ENCODE measurements around the gene NBEA. TPM values are rescaled to one million over a fixed set of nuclear protein-coding genes. Genes with fewer than 3 reads are reported as not detected.

The NBEA gene
- total RNA-seq, 3 donors from 2014 or later: 0.19 to 0.58 (median 0.43) TPM

DNA sequence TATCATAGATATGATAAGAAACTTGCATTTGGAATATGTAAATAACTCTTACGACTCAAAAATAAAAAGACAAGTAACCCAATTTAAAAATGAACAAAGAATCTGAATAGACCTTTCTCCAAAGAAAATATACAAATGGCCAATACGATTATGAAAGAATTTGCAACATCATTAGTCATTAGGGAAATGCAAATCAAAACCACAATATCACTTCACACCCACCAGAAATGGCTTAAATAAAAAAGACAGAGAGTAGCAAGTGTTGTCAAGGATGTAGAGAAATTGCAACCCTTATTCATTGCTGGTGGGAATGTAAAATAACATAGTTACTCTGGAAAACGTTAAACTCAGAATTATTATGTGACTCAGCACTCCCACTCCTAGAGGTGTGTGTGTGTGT, 761.0 kb downstream of the NBEA start:
- Mint-ChIP-seq H3K27me3 (ENCODE audit: low read depth) (no peaks in the 10 kb centered on the region), H3K36me3 (ENCODE audit: insufficient read depth) (no peaks in the 10 kb centered on the region), H3K4me3 (no peak overlapping the region), H3K9me3 (peaks cover 7% of the 10 kb centered on the region), H3K4me1 (ENCODE audit: low read depth) (no peaks in the 10 kb centered on the region)
- no peak for DNase-seq
- ATAC-seq: no peak

DNA sequence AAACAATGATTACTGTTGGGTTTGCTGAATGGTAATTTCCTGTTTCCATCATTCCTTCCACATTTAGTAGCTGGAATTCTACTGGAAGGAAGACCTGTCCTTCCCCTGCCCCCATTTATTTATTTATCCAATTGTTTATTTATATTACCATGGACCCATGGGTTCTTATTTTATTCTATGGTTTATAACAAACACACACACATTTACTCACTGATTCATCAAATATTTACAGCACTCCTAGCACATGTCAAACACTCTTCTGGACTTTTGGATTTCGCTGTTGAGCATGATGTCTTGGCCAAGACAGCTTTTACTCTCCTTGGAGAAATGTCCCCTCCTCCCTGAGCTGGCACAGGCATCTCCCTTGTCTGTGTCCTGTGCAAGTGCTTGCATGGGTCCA, 762.3 kb downstream of the NBEA start:
- H3K9me3 Mint-ChIP-seq: peaks cover 7% of the 10 kb centered on the region
- no peaks in the 10 kb centered on the region for H3K4me1 Mint-ChIP-seq (ENCODE audit: low read depth)
- H3K36me3 Mint-ChIP-seq (ENCODE audit: insufficient read depth): no peaks in the 10 kb centered on the region
- DNase-seq (no peak), ATAC-seq (no peak)
- H3K27me3 Mint-ChIP-seq (ENCODE audit: low read depth): no peaks in the 10 kb centered on the region
- no peak overlapping the region for H3K4me3 Mint-ChIP-seq

DNA sequence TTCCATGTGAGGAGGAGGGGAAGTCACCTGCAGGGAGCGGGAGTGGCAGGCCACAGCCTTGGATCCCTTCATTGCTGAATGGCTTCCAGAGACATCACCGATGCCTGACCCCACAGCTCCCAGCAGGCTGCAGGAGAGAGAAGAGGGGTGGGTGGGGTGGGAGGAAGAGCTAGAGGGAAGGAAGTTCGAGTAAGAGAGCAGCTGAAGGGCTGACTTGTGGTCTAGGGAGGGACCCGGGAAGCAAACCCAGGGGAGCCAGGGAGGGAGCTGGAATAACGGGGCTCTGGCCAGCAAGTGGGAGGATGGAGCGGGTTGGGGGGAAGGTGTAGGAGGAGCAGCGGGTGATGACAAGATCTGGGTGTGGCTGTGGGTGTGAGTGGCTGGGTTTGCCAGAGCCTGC, 764.2 kb downstream of the NBEA start:
- no peaks in the 10 kb centered on the region for H3K36me3 Mint-ChIP-seq (ENCODE audit: insufficient read depth)
- no peak for ATAC-seq

DNA sequence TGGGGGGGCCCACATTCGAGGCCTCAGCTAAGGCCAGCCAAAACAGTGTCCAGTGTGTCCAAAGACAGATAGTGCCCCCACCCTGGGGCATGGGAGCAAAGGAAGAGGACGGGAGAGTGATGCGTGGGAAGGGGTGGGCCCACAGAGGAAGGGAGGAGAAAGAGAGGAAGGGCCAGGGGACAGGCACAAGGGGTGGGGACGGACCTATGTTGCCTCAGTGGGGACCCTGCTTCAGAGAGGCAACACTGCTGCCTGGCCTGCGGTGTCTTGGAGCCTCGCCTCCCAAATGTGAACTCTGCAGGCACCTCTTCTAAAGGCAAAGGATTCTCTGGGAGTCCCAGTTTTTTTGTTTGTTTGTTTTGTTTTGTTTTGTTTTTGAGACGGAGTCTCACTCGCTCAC, 764.7 kb downstream of the NBEA start:
- H3K27me3 Mint-ChIP-seq (ENCODE audit: low read depth): no peaks in the 10 kb centered on the region
- DNase-seq (no peak), ATAC-seq (no peak)
- H3K4me3 Mint-ChIP-seq: no peak overlapping the region
- no peaks in the 10 kb centered on the region for H3K4me1 Mint-ChIP-seq (ENCODE audit: low read depth)
- H3K9me3 Mint-ChIP-seq: peaks cover 7% of the 10 kb centered on the region
- H3K36me3 Mint-ChIP-seq (ENCODE audit: insufficient read depth): no peaks in the 10 kb centered on the region

More for the DNA sequence above, 764.2 kb downstream of the NBEA start:
- DNase-seq: no peak
- H3K4me1 Mint-ChIP-seq (ENCODE audit: low read depth): no peaks in the 10 kb centered on the region
- no peaks in the 10 kb centered on the region for H3K27me3 Mint-ChIP-seq (ENCODE audit: low read depth)
- no peak overlapping the region for H3K4me3 Mint-ChIP-seq
- H3K9me3 Mint-ChIP-seq: peaks cover 7% of the 10 kb centered on the region

DNA sequence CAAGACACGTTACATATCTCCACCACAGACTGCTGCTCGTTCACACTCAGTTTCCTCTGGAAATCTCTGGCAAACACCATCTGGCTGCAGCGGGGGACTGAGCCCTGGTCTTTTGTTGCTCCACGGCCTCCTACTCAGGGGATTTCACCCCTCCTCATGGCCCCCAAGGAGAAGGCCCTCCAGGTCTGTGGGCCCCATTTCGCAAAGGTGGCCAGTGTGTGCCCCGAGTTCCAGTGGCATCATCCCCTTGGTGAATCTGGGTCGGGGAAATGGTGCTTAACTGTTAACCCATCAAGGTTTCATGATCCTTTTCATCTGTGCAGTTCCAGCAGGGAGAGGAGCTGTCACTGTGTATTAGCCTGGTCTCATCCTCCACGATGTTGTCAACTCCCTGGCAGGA, 769.8 kb downstream of the NBEA start:
- H3K9me3 Mint-ChIP-seq: no peaks in the 10 kb centered on the region

DNA sequence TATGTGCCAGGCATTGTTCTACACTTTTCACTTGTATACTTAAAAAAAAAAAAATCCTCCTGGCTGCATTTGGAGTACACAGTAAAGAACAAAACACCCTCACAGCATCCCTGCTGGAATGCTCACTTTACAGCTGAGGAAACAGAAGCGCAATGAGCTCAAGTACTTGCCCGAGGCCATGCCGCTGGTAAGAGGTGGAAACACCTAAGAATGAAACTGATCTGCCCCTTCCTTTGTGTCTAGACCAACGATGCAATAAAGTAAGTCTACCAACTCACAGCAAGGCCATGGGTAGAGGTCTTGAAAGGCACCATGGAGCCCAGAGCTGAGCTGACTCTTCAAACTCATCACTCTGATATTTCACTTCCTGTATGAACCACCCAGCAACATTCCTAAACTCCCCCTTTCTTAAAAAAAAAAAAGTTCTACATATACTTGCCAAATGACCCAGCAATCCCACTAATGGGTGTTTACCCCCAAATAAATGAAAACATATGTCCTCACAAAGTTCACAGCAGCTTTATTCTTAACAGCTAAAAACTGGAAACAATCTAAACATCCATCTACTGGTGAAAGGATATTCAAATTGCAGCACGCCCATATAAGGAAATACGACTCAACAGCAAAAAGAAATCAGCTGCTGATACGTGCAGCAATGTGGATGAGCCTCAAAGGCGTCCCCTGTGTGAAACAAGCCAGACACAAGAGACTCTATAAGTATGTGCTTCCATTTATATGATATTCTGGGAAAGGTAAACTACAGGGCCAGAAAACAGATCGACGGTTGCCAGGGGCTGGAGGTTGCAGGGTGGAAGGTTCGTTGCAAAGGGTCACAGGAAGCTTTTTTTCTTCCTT, 771.1 kb downstream of the NBEA start:
- Mint-ChIP-seq H3K4me1 (ENCODE audit: low read depth) (no peaks in the 10 kb centered on the region), H3K36me3 (ENCODE audit: insufficient read depth) (no peaks in the 10 kb centered on the region), H3K4me3 (no peak overlapping the region), H3K27me3 (ENCODE audit: low read depth) (no peaks in the 10 kb centered on the region), H3K9me3 (no peaks in the 10 kb centered on the region)
- DNase-seq: no peak
- ATAC-seq: no peak

More for the DNA sequence above, 769.8 kb downstream of the NBEA start:
- Mint-ChIP-seq H3K4me1 (ENCODE audit: low read depth) (no peaks in the 10 kb centered on the region), H3K4me3 (no peak overlapping the region), H3K27me3 (ENCODE audit: low read depth) (no peaks in the 10 kb centered on the region), H3K36me3 (ENCODE audit: insufficient read depth) (no peaks in the 10 kb centered on the region)
- DNase-seq (no peak), ATAC-seq (no peak)

DNA sequence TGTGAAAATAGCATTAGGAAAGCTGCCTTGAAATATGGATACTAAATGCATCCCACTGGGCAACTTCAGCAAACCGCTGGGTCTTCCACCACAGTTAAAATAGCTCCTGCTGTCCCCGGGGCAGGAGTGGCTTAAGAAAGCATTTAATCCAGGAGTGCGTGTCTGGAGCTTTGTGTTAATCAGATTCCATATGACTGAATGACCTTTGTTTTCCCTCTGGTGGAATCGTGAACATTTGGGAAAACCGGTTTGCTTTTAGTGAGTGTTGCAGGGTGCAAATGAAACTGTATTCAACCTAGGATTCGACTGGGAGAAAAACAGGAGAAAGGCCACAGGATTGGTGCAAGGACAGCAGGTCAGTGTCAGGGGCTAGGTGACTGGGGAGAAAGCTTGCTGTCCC, 772.1 kb downstream of the NBEA start:
- Mint-ChIP-seq H3K4me1 (ENCODE audit: low read depth) (no peaks in the 10 kb centered on the region), H3K27me3 (ENCODE audit: low read depth) (no peaks in the 10 kb centered on the region), H3K9me3 (no peaks in the 10 kb centered on the region), H3K4me3 (no peak overlapping the region), H3K36me3 (ENCODE audit: insufficient read depth) (no peaks in the 10 kb centered on the region)
- no peak for ATAC-seq
- DNase-seq: no peak

DNA sequence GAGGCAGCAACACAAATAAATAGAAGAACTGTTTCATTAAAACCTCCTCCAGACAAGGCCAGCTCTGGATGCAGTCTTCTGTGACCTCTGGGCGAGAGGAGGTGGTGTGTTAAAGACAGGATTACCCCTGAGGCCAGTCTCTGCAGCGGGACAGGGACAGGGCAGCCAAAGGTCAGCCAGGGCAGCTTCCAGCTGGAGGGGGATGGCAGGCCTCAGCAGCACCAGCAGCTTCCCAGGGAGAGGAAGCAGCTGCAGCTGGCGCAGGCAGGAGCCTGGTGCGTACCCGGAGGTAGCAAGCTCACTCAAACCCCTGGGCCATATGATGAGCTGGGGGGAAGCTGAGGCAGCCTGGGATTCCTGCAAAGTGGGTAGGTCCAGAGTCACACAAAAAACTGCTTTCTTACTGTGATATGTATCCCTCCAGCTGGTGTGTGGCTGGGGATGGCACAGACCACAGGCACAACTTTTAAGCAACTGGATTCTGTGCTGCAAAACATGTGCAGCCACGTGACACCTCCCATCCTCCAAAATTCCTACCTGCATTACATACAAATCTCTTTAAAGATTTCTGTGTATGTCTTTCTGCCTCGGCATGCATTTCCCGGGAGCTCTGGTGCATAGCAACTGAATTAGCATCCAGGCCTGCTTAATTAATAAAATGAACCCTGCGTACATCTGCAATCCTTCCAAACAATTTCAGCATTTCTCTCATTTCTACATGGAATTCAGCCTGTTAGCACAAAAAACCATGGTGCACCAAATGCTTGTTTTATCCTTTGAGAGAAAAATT, 772.7 kb downstream of the NBEA start:
- Mint-ChIP-seq H3K9me3 (no peaks in the 10 kb centered on the region), H3K27me3 (ENCODE audit: low read depth) (no peaks in the 10 kb centered on the region)

DNA sequence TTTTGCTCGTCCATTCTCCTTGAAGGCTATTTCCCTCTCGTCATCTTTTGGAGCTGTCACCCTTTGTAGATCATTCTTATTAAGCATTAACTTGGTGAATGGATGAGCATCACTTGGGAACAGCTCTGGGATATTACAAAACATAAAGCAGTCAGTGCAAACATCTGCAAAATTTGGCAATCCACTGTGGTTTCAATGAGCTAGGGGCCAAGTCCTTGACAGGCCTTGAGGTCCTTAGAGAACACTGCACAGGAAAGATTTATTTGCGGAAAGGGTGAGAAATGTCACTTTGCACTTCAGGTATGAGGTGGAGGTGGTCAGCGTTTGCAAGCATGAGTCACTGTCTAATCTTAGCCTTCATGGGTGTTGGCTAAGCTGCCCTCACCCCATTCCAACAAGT, 774.1 kb downstream of the NBEA start:
- Mint-ChIP-seq H3K4me3 (no peak overlapping the region), H3K4me1 (ENCODE audit: low read depth) (no peaks in the 10 kb centered on the region), H3K9me3 (no peaks in the 10 kb centered on the region), H3K36me3 (ENCODE audit: insufficient read depth) (no peaks in the 10 kb centered on the region), H3K27me3 (ENCODE audit: low read depth) (peaks cover 6% of the 10 kb centered on the region)
- ATAC-seq (no peak), DNase-seq (no peak)

More for the DNA sequence above, 772.7 kb downstream of the NBEA start:
- ATAC-seq (no peak), DNase-seq (no peak)
- no peaks in the 10 kb centered on the region for H3K36me3 Mint-ChIP-seq (ENCODE audit: insufficient read depth)
- H3K4me3 Mint-ChIP-seq: no peak overlapping the region
- H3K4me1 Mint-ChIP-seq (ENCODE audit: low read depth): no peaks in the 10 kb centered on the region

DNA sequence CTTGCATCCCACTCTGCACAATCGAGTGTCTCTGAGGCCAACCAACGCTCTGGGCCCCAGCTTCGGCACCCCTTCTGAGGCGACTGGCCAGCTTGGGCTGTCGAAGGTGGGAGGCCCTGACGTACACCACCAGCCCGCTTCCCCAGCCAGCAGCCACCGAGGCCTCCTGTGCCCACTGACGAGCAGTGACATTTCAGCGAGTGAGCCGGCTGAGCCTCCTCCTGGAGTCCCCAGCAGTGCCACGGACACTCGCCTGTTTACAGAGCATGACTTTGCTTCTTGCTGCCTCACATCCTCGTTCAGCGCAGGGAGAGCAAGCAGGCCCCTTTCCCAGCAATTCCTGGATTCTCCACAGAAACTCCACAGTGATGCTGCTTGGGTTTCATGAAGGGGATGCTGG, 774.7 kb downstream of the NBEA start:
- no peak for DNase-seq
- H3K27me3 Mint-ChIP-seq (ENCODE audit: low read depth): peaks cover 6% of the 10 kb centered on the region
- no peak for ATAC-seq
- H3K4me3 Mint-ChIP-seq: no peak overlapping the region
- no peaks in the 10 kb centered on the region for H3K4me1 Mint-ChIP-seq (ENCODE audit: low read depth)
- no peaks in the 10 kb centered on the region for H3K9me3 Mint-ChIP-seq
- H3K36me3 Mint-ChIP-seq (ENCODE audit: insufficient read depth): no peaks in the 10 kb centered on the region

DNA sequence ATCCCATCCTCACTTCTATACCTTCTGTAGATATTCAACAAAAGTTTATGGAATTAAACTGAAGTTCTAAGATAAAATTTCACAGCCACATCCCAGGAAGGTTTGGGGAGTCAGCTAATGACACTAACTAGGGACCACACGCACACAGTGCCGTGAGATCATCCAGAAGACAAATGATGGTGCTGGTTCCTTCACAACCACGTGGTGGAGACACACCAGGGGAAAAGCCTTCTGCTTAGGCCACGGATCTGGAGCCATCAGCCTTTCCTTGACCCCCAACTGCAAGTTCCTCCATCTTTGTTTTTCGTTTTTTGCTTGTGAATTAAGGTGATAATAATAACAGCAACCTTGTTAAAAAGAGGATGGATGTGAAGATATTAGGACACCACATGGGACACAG, 776.0 kb downstream of the NBEA start:
- Mint-ChIP-seq H3K4me1 (ENCODE audit: low read depth) (no peaks in the 10 kb centered on the region), H3K36me3 (ENCODE audit: insufficient read depth) (no peaks in the 10 kb centered on the region), H3K9me3 (no peaks in the 10 kb centered on the region), H3K27me3 (ENCODE audit: low read depth) (peaks cover 6% of the 10 kb centered on the region), H3K4me3 (no peak overlapping the region)
- no peak for ATAC-seq
- DNase-seq: no peak

DNA sequence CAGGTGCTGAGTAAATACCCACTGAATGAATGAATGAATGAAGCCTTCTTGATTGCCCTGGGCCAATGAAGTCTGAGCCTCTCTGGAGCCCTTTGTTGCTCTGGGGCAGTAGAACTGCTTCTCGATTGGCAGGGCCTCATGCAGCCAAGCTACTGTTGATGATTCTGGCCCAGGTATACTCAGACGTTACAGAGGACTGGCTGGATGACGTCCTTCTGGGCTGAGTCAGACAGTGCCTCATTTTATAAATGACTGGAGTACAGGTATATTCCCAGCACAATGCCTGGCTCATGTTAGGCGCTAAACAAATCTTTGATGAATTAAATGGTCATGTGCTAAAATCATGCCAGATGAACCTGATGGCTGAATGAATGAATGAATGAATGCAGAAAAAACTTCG, 778.2 kb downstream of the NBEA start:
- Mint-ChIP-seq H3K9me3 (no peaks in the 10 kb centered on the region), H3K27me3 (ENCODE audit: low read depth) (peaks cover 6% of the 10 kb centered on the region), H3K36me3 (ENCODE audit: insufficient read depth) (no peaks in the 10 kb centered on the region), H3K4me1 (ENCODE audit: low read depth) (no peaks in the 10 kb centered on the region), H3K4me3 (no peak overlapping the region)
- DNase-seq (no peak), ATAC-seq (no peak)

DNA sequence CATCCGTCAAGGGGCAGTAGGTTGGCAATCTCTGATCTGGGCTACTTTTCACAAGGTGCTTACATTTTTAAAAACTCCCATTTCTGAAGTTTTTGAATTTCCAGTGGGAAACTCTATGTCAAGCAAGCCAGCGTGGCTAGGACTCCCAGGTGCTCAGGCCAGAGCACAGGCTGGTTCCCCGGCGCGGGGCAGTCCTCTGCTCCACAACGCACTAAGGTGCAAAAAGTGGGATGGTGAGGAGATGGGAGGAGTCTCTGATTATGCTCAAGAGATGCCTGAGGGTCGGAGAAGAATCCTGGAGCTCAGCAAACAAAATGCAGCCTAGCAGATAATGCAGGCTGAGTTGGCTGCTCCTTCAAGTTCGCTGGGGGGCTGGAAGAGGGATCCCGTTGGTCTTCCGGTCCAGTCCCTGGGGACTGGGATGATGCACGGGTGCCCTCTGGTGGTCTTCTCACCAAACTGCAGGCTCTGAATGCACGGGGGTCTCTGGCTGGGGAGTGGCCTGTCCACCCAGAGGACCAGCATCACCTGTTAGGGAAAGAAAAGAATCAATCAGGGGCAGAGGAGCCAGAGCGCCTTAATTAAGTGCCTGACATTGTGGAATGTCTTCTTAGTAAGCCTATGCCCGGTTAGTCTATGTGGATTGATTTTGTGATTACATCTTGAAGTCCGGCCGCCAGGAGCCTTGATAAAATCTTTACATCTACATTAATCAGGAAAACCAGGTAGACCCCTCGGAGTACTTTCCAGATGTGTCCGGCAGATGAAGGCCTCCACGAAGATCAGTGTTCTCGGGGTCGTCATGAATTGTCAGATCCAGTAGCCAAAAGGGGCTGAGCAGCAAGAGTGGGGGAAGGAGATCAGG, 778.9 kb downstream of the NBEA start:
- no peak overlapping the region for H3K4me3 Mint-ChIP-seq
- H3K27me3 Mint-ChIP-seq (ENCODE audit: low read depth): peaks cover 6% of the 10 kb centered on the region
- ATAC-seq: peak in 1 of 2 donors; percentile 48
- no peaks in the 10 kb centered on the region for H3K36me3 Mint-ChIP-seq (ENCODE audit: insufficient read depth)
- H3K4me1 Mint-ChIP-seq (ENCODE audit: low read depth): no peaks in the 10 kb centered on the region
- no peaks in the 10 kb centered on the region for H3K9me3 Mint-ChIP-seq
- no peak for DNase-seq

Measured in activated T-cell treated with anti-CD3 and anti-CD28 coated beads, Interleukin-2, amount 50 U/mL, for 4 hours (primary cell).